Measurements from ENCODE around the gene YAP1. TPM values are rescaled to one million over a fixed set of nuclear protein-coding genes. Genes with fewer than 3 reads are reported as not detected.

YAP1 gene
- total RNA-seq, 1 experiment from 2014 or later: 158 TPM

GRCh38 chr11:102135256-102135655 is 25.0 kb downstream of the YAP1 start:
- CTCF ChIA-PET: interaction anchor here (0.6 to 1.0 kb wide), 2 partner anchors 14 to 21 kb away, joined by 4 to 6 read pairs; no protein-coding TSS in a partner anchor
- no peaks in the 10 kb centered on the region for H3K27me3 Mint-ChIP-seq (ENCODE audit: insufficient read depth, unreplicated experiment)
- intact Hi-C loops (cut with micrococcal nuclease): no loop called here
- no TSS peak for BruUV-seq (replicated peaks)
- no peak overlapping the region for H3K27ac Mint-ChIP-seq (ENCODE audit: low read depth, unreplicated experiment)
- POLR2A ChIA-PET: interaction anchor here (1.3 kb wide), 1 partner anchor 16 kb away, joined by 11 read pairs; no protein-coding TSS in a partner anchor
- H3K36me3 Mint-ChIP-seq (ENCODE audit: insufficient read depth, unreplicated experiment): peaks cover 29% of the 10 kb centered on the region
- no peak for TF ChIP-seq CTCF (IDR thresholded peaks at IDR 0.05; ENCODE audit: unreplicated experiment)
- DNase-seq (ENCODE audit: unreplicated experiment): no peak
- peaks cover 32% of the 10 kb centered on the region for H3K4me1 Mint-ChIP-seq (ENCODE audit: insufficient read depth, unreplicated experiment)
- no peak overlapping the region for H3K4me3 Mint-ChIP-seq (ENCODE audit: unreplicated experiment)
- no peaks in the 10 kb centered on the region for H3K9me3 Mint-ChIP-seq (ENCODE audit: unreplicated experiment)

GRCh38 chr11:102138223-102138622 is 28.0 kb downstream of the YAP1 start:
- peaks cover 30% of the 10 kb centered on the region for H3K4me1 Mint-ChIP-seq (ENCODE audit: insufficient read depth, unreplicated experiment)
- no TSS peak for BruUV-seq (replicated peaks)
- intact Hi-C loops (cut with micrococcal nuclease): loop anchor here (2.0 kb wide), 1 partner anchor 27 kb away; the partner anchor contains the start of gene YAP1
- peaks cover 22% of the 10 kb centered on the region for H3K36me3 Mint-ChIP-seq (ENCODE audit: insufficient read depth, unreplicated experiment)
- no peaks in the 10 kb centered on the region for H3K27me3 Mint-ChIP-seq (ENCODE audit: insufficient read depth, unreplicated experiment)
- H3K27ac Mint-ChIP-seq (ENCODE audit: low read depth, unreplicated experiment): peak overlapping the region; percentile 91
- H3K9me3 Mint-ChIP-seq (ENCODE audit: unreplicated experiment): no peaks in the 10 kb centered on the region
- peak overlapping the region; percentile 55 for H3K4me3 Mint-ChIP-seq (ENCODE audit: unreplicated experiment)
- ChIA-PET POLR2A (interaction anchor here (0.7 to 6.0 kb wide), 3 partner anchors 19 to 130 kb away, joined by 3 to 27 read pairs (median 4); no protein-coding TSS in a partner anchor), CTCF (interaction anchor here (0.5 to 1.4 kb wide), 7 partner anchors 19 to 497 kb away, joined by 3 to 4 read pairs (median 3); no protein-coding TSS in a partner anchor)
- TF ChIP-seq CTCF (IDR thresholded peaks at IDR 0.05; ENCODE audit: unreplicated experiment): no peak
- peak; percentile 39 for DNase-seq (ENCODE audit: unreplicated experiment)

GRCh38 chr11:102138670-102139069 is 28.4 kb downstream of the YAP1 start:
- TF ChIP-seq CTCF (IDR thresholded peaks at IDR 0.05; ENCODE audit: unreplicated experiment): no peak
- H3K27me3 Mint-ChIP-seq (ENCODE audit: insufficient read depth, unreplicated experiment): no peaks in the 10 kb centered on the region
- peak overlapping the region; percentile 91 for H3K27ac Mint-ChIP-seq (ENCODE audit: low read depth, unreplicated experiment)
- H3K9me3 Mint-ChIP-seq (ENCODE audit: unreplicated experiment): no peaks in the 10 kb centered on the region
- POLR2A ChIA-PET: interaction anchor here (0.8 to 6.0 kb wide), 7 partner anchors 19 to 130 kb away, joined by 4 to 27 read pairs (median 6); no protein-coding TSS in a partner anchor
- H3K4me3 Mint-ChIP-seq (ENCODE audit: unreplicated experiment): peak overlapping the region; percentile 55
- BruUV-seq (replicated peaks): TSS peak; percentile 82
- DNase-seq (ENCODE audit: unreplicated experiment): peak; percentile 73
- CTCF ChIA-PET: interaction anchor here (0.8 to 1.4 kb wide), 4 partner anchors 19 to 150 kb away, joined by 3 read pairs; no protein-coding TSS in a partner anchor
- intact Hi-C loops (cut with micrococcal nuclease): loop anchor here (2.0 kb wide), 1 partner anchor 28 kb away; the partner anchor contains the start of gene YAP1
- peaks cover 30% of the 10 kb centered on the region for H3K4me1 Mint-ChIP-seq (ENCODE audit: insufficient read depth, unreplicated experiment)
- H3K36me3 Mint-ChIP-seq (ENCODE audit: insufficient read depth, unreplicated experiment): peaks cover 27% of the 10 kb centered on the region

- peaks cover 30% of the 10 kb centered on the region for H3K4me1 Mint-ChIP-seq (ENCODE audit: insufficient read depth, unreplicated experiment)
- TSS peak; percentile 38 for BruUV-seq (replicated peaks)
- peak overlapping the region; percentile 55 for H3K4me3 Mint-ChIP-seq (ENCODE audit: unreplicated experiment)
- ChIA-PET CTCF (interaction anchor here (0.8 to 0.9 kb wide), 2 partner anchors 32 to 130 kb away, joined by 3 to 4 read pairs; no protein-coding TSS in a partner anchor), POLR2A (interaction anchor here (0.8 to 6.0 kb wide), 12 partner anchors 8 to 167 kb away, joined by 3 to 27 read pairs (median 6); no protein-coding TSS in a partner anchor)
- peak; percentile 72 for DNase-seq (ENCODE audit: unreplicated experiment)
- peaks cover 30% of the 10 kb centered on the region for H3K36me3 Mint-ChIP-seq (ENCODE audit: insufficient read depth, unreplicated experiment)
- H3K9me3 Mint-ChIP-seq (ENCODE audit: unreplicated experiment): no peaks in the 10 kb centered on the region
- H3K27ac Mint-ChIP-seq (ENCODE audit: low read depth, unreplicated experiment): peak overlapping the region; percentile 91
- H3K27me3 Mint-ChIP-seq (ENCODE audit: insufficient read depth, unreplicated experiment): no peaks in the 10 kb centered on the region
- intact Hi-C loops (cut with micrococcal nuclease): loop anchor here (2.0 kb wide), 1 partner anchor 28 kb away; the partner anchor contains the start of gene YAP1
- TF ChIP-seq CTCF (IDR thresholded peaks at IDR 0.05; ENCODE audit: unreplicated experiment): no peak
Measured at GRCh38 chr11:102139081-102139498, 28.8 kb downstream of the YAP1 start.

All from MCF 10A (cell line).